Activated naive CD4-positive, alpha-beta T cell treated with anti-CD3 and anti-CD28 coated beads, Interleukin-2, amount 50 U/mL, for 72 hours (primary cell): ENCODE data around the gene RNU6-9. TPM values are rescaled to one million over a fixed set of nuclear protein-coding genes. Genes with fewer than 3 reads are reported as not detected.

Source experiments
- ATAC-seq, 2 donors: fragments of 150-1000 bp; cut with Tn5 transposase; 2 replicates each; pipeline ENCODE4 v1.10.0; 2021; ENCODE audit warnings: mild to moderate bottlenecking in 2 of 2, moderate library complexity in 2 of 2
- DNase-seq, 2 donors: peaks; one replicate each; pipeline ENCODE4 v3.0.0; 2021 to 2022; ENCODE audit warnings: low spot score in 2 of 2
- H3K27ac Mint-ChIP-seq, 2 donors: one replicate each; pipeline ENCODE4 v1.8.0; 2022; ENCODE audit warnings: mild to moderate bottlenecking in 2 of 2, mixed read lengths in 2 of 2
- H3K36me3 Mint-ChIP-seq, 2 donors: one replicate each; pipeline ENCODE4 v1.8.0; 2022; ENCODE audit warnings: mixed read lengths in 2 of 2
- H3K9me3 Mint-ChIP-seq, 2 donors: one replicate each; pipeline ENCODE4 v1.8.0; 2022; ENCODE audit warnings: mixed read lengths in 2 of 2
- total RNA-seq, 2 donors: library from RNA; stranded (reverse); gene quantifications; one replicate each; pipeline ENCODE4 v1.2.3, GENCODE V29; 2022

RNU6-9 gene
- total RNA-seq, 2 donors from 2014 or later = not detected

GRCh38 chr19:929203-929890, 36.1 kb downstream of the RNU6-9 start:
- Mint-ChIP-seq H3K27ac (no peak overlapping the region), H3K36me3 (peaks cover 0 to 6% of the 10 kb centered on the region in 2 donors), H3K9me3 (no peaks in the 10 kb centered on the region)
- no peak for DNase-seq
- no peak for ATAC-seq

DNA sequence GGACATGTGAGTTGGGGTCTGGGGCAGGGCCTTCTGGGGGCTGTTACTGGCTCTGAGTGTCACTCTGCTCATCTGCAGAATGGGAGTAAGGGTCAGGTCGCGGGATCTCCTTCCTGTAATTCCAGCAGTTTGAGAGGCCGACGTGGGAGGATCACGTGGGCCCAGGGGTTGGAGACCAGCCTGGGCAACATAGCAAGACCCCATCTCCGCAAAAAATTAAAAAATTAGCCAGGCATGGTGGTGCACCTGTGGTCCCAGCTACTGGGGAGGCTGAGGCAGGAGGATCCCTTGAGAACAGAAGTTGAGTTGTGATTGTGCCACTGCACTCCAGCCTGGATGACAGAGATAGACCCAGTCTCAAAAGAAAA, 36.6 kb downstream of the RNU6-9 start:
- H3K36me3 Mint-ChIP-seq = peaks cover 0 to 6% of the 10 kb centered on the region in 2 donors
- ATAC-seq = no peak
- DNase-seq = no peak
- no peaks in the 10 kb centered on the region for H3K9me3 Mint-ChIP-seq
- H3K27ac Mint-ChIP-seq = no peak overlapping the region

DNA sequence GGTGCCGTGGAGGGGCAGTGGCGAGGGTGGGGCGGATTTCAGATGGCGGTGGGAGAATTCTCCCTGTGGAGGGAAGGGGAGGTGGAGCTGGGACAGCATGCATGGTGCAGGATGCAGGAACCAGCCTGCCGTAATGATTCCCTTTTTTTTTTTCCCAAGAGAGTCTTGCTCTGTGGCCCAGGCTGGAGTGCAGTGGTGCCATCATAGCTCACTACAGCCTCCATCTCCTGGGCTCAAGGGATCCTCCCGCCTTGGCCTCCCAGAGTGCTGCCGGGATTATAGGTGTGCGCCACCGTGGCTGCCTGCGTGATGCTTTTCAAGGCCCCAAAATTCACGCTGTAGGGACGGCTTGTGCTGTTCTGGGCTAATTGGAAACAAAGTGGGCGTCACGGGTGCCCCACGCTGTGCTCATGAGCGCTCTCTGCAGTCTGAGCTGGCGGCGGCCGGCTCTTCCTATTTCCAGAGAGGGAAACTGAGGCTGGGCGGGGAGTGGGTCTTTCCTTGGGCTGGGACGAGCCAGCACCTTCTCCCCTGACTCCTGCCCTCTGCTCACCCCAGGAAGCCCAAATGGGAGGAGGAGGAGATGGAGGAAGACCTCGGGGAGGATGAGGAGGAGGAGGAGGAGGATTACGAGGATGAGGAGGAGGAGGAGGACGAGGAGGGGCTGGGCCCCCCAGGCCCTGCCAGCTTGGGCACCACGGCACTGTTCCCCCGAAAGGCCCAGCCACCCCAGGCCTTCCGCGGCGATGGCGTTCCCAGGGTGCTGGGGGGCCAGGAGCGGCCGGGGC, 38.8 kb downstream of the RNU6-9 start:
- Mint-ChIP-seq H3K27ac (peak overlapping the region in 1 of 2 donors; percentile 45), H3K36me3 (peaks cover 0 to 6% of the 10 kb centered on the region in 2 donors), H3K9me3 (no peaks in the 10 kb centered on the region)
- no peak for DNase-seq
- no peak for ATAC-seq

- no peak for DNase-seq
- H3K36me3 Mint-ChIP-seq = peaks cover 0 to 6% of the 10 kb centered on the region in 2 donors
- no peaks in the 10 kb centered on the region for H3K9me3 Mint-ChIP-seq
- ATAC-seq = peak; percentile 31 to 52
- peak overlapping the region; percentile 45 to 82 for H3K27ac Mint-ChIP-seq
Observed at GRCh38 chr19:932648-933552, 39.6 kb downstream of the RNU6-9 start.

- Mint-ChIP-seq H3K27ac (no peak overlapping the region), H3K9me3 (no peaks in the 10 kb centered on the region), H3K36me3 (peaks cover 0 to 11% of the 10 kb centered on the region in 2 donors)
- ATAC-seq (no peak), DNase-seq (no peak)
Observed at GRCh38 chr19:933553-933882, 40.2 kb downstream of the RNU6-9 start.

GRCh38 chr19:934197-934840, 41.0 kb downstream of the RNU6-9 start:
- DNase-seq (no peak), ATAC-seq (no peak)
- Mint-ChIP-seq H3K27ac (no peak overlapping the region), H3K36me3 (peaks cover 0 to 11% of the 10 kb centered on the region in 2 donors), H3K9me3 (no peaks in the 10 kb centered on the region)

DNA sequence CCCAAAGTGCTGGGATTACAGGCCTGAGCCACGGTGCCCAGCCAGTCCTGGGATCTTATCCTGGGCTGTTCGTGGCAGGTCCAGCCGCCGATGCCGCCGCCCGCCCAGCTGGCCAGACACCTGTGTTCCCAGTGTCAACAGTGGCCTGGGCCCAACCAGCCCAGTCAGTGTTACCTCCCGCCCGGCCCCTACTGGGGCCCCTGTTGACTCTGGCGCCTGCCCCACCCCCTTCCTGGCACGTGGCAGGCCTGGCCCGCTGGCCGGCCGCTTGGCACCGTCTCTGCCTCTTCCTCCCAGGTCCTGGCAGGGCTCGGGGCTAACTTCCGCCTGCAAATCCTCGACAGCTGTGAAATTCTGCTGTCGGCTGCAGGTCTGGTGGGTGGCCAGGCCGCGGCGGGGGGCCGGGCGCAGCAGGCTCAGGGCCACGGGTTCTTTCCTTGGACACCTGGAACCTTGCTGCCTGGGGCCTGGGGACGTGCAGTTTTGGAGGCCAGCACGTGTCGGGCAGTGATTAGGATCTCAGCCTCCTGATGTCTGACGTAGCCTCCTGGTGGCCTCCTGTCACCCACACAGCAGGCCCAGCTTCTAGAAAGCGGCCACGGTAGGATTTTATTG, 41.7 kb downstream of the RNU6-9 start:
- Mint-ChIP-seq H3K36me3 (peaks cover 0 to 17% of the 10 kb centered on the region in 2 donors), H3K27ac (no peak overlapping the region), H3K9me3 (no peaks in the 10 kb centered on the region)
- DNase-seq = no peak
- ATAC-seq = no peak

GRCh38 chr19:936175-936546, 42.9 kb downstream of the RNU6-9 start:
- ATAC-seq = no peak
- Mint-ChIP-seq H3K27ac (no peak overlapping the region), H3K36me3 (peaks cover 0 to 16% of the 10 kb centered on the region in 2 donors), H3K9me3 (no peaks in the 10 kb centered on the region)
- DNase-seq = no peak

GRCh38 chr19:937259-937694, 44.0 kb downstream of the RNU6-9 start:
- Mint-ChIP-seq H3K36me3 (peaks cover 0 to 20% of the 10 kb centered on the region in 2 donors), H3K9me3 (no peaks in the 10 kb centered on the region), H3K27ac (no peak overlapping the region)
- no peak for DNase-seq
- peak; percentile 73 to 75 for ATAC-seq

DNA sequence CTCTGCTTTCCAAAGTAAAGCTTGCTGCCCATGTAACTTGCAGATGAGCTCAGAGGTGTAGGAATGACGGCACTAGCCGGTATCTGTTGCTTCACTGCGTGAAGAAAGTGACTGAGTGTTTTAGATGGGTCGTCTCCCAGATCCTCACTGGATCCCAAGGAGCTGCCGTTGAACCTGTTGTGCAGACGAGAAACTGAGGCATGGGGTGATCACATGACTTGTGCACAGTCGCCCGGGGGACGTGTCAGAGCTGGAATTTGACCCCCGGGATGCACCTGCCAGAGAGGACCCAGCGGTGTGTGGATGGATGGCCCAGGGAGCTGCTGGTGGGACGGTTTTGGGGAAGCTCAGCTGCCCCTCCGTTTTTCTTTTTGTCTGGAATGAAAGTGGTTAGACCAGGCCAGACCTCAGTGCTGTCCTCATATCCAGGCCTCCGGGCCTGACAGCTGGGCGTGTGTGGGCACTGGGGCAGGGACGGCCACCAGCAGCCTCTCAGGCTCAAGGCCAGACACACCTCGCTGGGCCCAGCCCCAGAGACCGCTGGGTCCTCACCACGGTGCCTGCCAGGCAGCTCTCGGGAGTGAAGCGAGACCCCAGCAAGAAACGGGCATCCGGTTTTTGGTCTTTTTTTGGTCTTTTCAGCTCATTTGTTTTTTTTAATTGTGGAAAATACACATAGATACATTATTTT, 45.1 kb downstream of the RNU6-9 start:
- Mint-ChIP-seq H3K27ac (no peak overlapping the region), H3K36me3 (peaks cover 0 to 26% of the 10 kb centered on the region in 2 donors), H3K9me3 (no peaks in the 10 kb centered on the region)
- ATAC-seq (no peak), DNase-seq (no peak)

- Mint-ChIP-seq H3K9me3 (no peaks in the 10 kb centered on the region), H3K36me3 (peaks cover 0 to 26% of the 10 kb centered on the region in 2 donors), H3K27ac (no peak overlapping the region)
- ATAC-seq = no peak
- no peak for DNase-seq
Observed at GRCh38 chr19:939439-939838, 46.2 kb downstream of the RNU6-9 start.

DNA sequence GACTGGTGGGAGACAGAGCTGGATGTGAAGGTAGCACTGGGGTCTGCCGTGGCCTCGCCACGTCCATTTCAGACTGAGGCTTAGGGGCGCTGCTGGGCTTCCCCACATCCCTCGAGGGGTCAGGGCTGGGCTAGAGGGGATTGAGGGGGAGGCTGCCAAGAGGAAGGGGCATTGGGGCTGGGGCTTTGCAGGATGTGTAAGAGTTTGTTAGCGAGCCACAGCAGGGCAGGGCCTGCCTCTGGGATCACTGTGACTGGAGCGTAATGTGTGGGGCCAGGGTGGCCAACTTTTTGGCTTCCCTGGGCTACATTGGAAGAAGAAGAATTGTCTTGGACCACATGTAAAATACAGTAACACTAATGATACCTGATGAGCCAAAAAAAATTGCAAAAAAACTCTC, 46.6 kb downstream of the RNU6-9 start:
- DNase-seq (no peak), ATAC-seq (no peak)
- peaks cover 0 to 26% of the 10 kb centered on the region in 2 donors for H3K36me3 Mint-ChIP-seq
- H3K9me3 Mint-ChIP-seq = no peaks in the 10 kb centered on the region
- peak overlapping the region in 1 of 2 donors; percentile 85 for H3K27ac Mint-ChIP-seq

GRCh38 chr19:940591-941291, 47.5 kb downstream of the RNU6-9 start:
- DNase-seq (peak in 1 of 2 donors; percentile 60), ATAC-seq (peak; percentile 67 to 75)
- H3K27ac Mint-ChIP-seq = no peak overlapping the region
- no peaks in the 10 kb centered on the region for H3K9me3 Mint-ChIP-seq
- peaks cover 0 to 26% of the 10 kb centered on the region in 2 donors for H3K36me3 Mint-ChIP-seq

DNA sequence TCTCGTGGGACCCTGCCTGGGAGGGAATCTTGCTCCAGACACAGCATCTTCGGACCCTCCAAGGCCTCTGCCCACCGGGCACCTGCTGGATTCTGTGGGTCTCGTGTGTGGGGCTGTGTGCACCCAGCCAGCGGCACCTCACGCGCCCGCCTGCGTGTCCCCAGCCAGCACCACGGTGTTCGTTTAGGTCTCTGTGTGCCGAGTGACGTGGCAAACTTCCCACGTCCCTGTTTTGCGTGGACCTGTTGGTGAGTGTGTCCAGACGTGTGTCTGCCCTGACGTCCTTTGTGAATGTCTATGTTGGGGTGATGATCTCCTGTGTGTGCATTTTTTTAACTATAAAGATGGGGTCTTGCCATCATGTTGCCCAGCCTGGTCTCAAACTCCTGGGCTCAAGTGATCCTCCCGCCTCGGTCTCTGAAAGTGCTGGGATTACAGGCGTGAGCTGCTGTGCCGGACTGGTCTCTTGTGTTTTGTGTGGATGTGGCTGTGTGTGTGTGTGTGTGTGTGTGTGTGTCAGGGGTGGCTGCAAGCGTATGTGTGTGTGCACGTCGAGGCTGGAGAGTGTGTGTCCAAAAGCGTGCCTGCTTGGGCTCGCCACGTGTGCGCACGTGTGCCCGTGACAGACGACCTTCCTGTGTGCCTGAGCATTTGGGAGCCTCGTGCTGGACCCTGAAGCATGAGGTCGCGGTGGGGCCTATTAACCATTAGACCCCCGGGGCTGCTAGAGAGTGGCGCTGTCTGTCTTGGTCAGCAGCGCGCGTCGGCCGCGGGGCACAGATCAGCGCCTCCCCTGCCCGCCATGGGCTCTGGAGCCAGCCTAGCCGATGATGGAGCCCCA, 48.2 kb downstream of the RNU6-9 start:
- H3K27ac Mint-ChIP-seq = no peak overlapping the region
- no peak for ATAC-seq

More for the DNA sequence above, 48.2 kb downstream of the RNU6-9 start:
- H3K36me3 Mint-ChIP-seq = peaks cover 0 to 26% of the 10 kb centered on the region in 2 donors
- H3K9me3 Mint-ChIP-seq = no peaks in the 10 kb centered on the region
- no peak for DNase-seq
